GM21423 (cell line): Measurements from ENCODE around the gene C9orf43.
"Not testable (repeated sequence)": the region's sequence is repeated elsewhere in the genome, so short reads cannot be mapped to it uniquely, and the experiment has no call there.

ENCODE experiments used
- ATAC-seq: cut with Tn5 transposase; IDR thresholded peaks from one replicate; pipeline ENCODE4 v1.9.1; 2021; ENCODE audit warnings: mild to moderate bottlenecking, moderate library complexity; ENCODE audit not compliant: unreplicated experiment

C9orf43 gene

GRCh38 chr9:113380869-113381378 is 29.6 kb upstream of the C9orf43 start:
- peak; percentile 54 for ATAC-seq

GRCh38 chr9:113381441-113381840 is 29.1 kb upstream of the C9orf43 start:
- ATAC-seq, result not testable (repeated sequence)

- ATAC-seq, result no peak
These were observed 28.6 kb upstream of the C9orf43 start for GRCh38 chr9:113381909-113382411.

GRCh38 chr9:113386571-113387393 is 23.8 kb upstream of the C9orf43 start:
- no peak for ATAC-seq

GRCh38 chr9:113387560-113388230 is 22.9 kb upstream of the C9orf43 start:
- no peak for ATAC-seq

- no peak for ATAC-seq
These were observed 21.7 kb upstream of the C9orf43 start for GRCh38 chr9:113388833-113389232.

GRCh38 chr9:113389451-113389850 is 21.1 kb upstream of the C9orf43 start:
- no peak for ATAC-seq

- ATAC-seq, result no peak
These were observed 20.2 kb upstream of the C9orf43 start for GRCh38 chr9:113390192-113390960.

GRCh38 chr9:113391917-113392316 is 18.6 kb upstream of the C9orf43 start:
- no peak for ATAC-seq

GRCh38 chr9:113393281-113393680 is 17.3 kb upstream of the C9orf43 start:
- ATAC-seq, result no peak

GRCh38 chr9:113395000-113395861 is 15.3 kb upstream of the C9orf43 start:
- no peak for ATAC-seq

GRCh38 chr9:113397203-113397631 is 13.3 kb upstream of the C9orf43 start:
- no peak for ATAC-seq

- ATAC-seq, result no peak
These were observed 11.8 kb upstream of the C9orf43 start for GRCh38 chr9:113398796-113399195.

- ATAC-seq, result no peak
These were observed 10.8 kb upstream of the C9orf43 start for GRCh38 chr9:113399646-113400200.

- peak; percentile 98 for ATAC-seq
These were observed 9.3 kb upstream of the C9orf43 start, which contains the start of gene ALAD for GRCh38 chr9:113401027-113401792. Gene ALAD (minus strand): TSS chr9:113401284. CDS start chr9:113393559, 7,725 bp downstream.

- ATAC-seq, result no peak
These were observed 6.9 kb upstream of the C9orf43 start for GRCh38 chr9:113403646-113404045.

GRCh38 chr9:113406353-113406752 is 4.2 kb upstream of the C9orf43 start:
- not testable (repeated sequence) for ATAC-seq

GRCh38 chr9:113406873-113407511 is 3.6 kb upstream of the C9orf43 start:
- not testable (repeated sequence) for ATAC-seq
